ENCODE results near the gene DCLRE1C.
A peak's percentile ranks its signal among the peaks of the same experiment; 100 is the strongest.
"Not testable (repeated sequence)": the region's sequence is repeated elsewhere in the genome, so short reads cannot be mapped to it uniquely, and the experiment has no call there.

The DCLRE1C gene

GRCh38 chr10:14879124-14879927 is 74.6 kb downstream of the DCLRE1C start:
- DNase-seq = no peak

- DNase-seq = peak; percentile 89
Measured at GRCh38 chr10:14878266-14879123, 75.4 kb downstream of the DCLRE1C start, which contains the start of gene SUV39H2. SUV39H2 (plus strand) TSS chr10:14878866; CDS start chr10:14878889, 23 bp downstream.

- no peak for DNase-seq
Measured at GRCh38 chr10:14876764-14877163, 77.1 kb downstream of the DCLRE1C start.

- no peak for DNase-seq
Measured at GRCh38 chr10:14875941-14876340, 78.0 kb downstream of the DCLRE1C start.

- DNase-seq = no peak
Measured at GRCh38 chr10:14873090-14873760, 80.7 kb downstream of the DCLRE1C start.

GRCh38 chr10:14864871-14865270 is 89.0 kb downstream of the DCLRE1C start:
- DNase-seq = not testable (repeated sequence)

- not testable (repeated sequence) for DNase-seq
Measured at GRCh38 chr10:14864466-14864865, 89.4 kb downstream of the DCLRE1C start.

- DNase-seq = no peak
Measured at GRCh38 chr10:14860791-14861190, 93.1 kb downstream of the DCLRE1C start.

- DNase-seq = no peak
Measured at GRCh38 chr10:14859775-14860174, 94.1 kb downstream of the DCLRE1C start.

GRCh38 chr10:14859043-14859442 is 94.9 kb downstream of the DCLRE1C start:
- no peak for DNase-seq

- DNase-seq = no peak
Measured at GRCh38 chr10:14858338-14858960, 95.4 kb downstream of the DCLRE1C start.

GRCh38 chr10:14855453-14855852 is 98.4 kb downstream of the DCLRE1C start:
- no peak for DNase-seq

GRCh38 chr10:14852236-14852635 is 101.7 kb downstream of the DCLRE1C start:
- no peak for DNase-seq
